ENCODE results near the gene VAV2.
"Not testable (repeated sequence)": the region's sequence is repeated elsewhere in the genome, so short reads cannot be mapped to it uniquely, and the experiment has no call there.

VAV2 gene

GRCh38 chr9:133926165-133926856, 65.8 kb downstream of the VAV2 start:
- no peak overlapping the region for H2BK12ac ChIP-seq (ENCODE audit: low read length)
- peaks cover 2 to 24% of the 10 kb centered on the region in 2 donors for H3K36me3 ChIP-seq (replicated peaks in 1 of 2; ENCODE audit: control insufficient read depth in 2 of 2, insufficient read depth in 2 of 2, low read length in 2 of 2)
- no peak overlapping the region for H3K4ac ChIP-seq (ENCODE audit: low read length)
- no peak overlapping the region for H3K9ac ChIP-seq (ENCODE audit: low read depth, low read length, poor library complexity)
- peaks cover 5 to 11% of the 10 kb centered on the region in 2 donors for H3K4me1 ChIP-seq (ENCODE audit: control insufficient read depth in 2 of 2, insufficient read depth in 1 of 2, low read depth in 1 of 2, low read length in 2 of 2)
- no peak for DNase-seq (ENCODE audit: low spot score)
- H4K91ac ChIP-seq (ENCODE audit: low read depth, low read length, poor library complexity) = no peak overlapping the region
- H3K18ac ChIP-seq (ENCODE audit: low read length) = peak overlapping the region; percentile 24
- H2AK5ac ChIP-seq (ENCODE audit: low read depth, low read length) = no peak overlapping the region
- no peak overlapping the region for H2BK15ac ChIP-seq (ENCODE audit: low read length)
- H2BK5ac ChIP-seq (ENCODE audit: low read length) = no peak overlapping the region
- peaks cover 30% of the 10 kb centered on the region for H3K79me1 ChIP-seq (ENCODE audit: low read depth, low read length)
- no peak overlapping the region for H3K4me3 ChIP-seq (ENCODE audit: low read length in 2 of 2)
- H3K14ac ChIP-seq (ENCODE audit: low read length) = no peak overlapping the region
- H3K4me2 ChIP-seq (ENCODE audit: insufficient read depth, low read length, poor library complexity, severe bottlenecking) = no peak overlapping the region
- no CpG with 5 or more reads among the region's 9 CpGs for WGBS, 2 donors (ENCODE audit: extremely low coverage in 2 of 2, insufficient read length in 2 of 2, insufficient replicate concordance in 1 of 2)
- peaks cover 0 to 1% of the 10 kb centered on the region in 2 donors for H3K9me3 ChIP-seq (replicated peaks in 1 of 2; ENCODE audit: control insufficient read depth in 2 of 2, insufficient read depth in 1 of 2, low read depth in 1 of 2, low read length in 2 of 2)
- H3K27ac ChIP-seq (replicated peaks; ENCODE audit: low read length) = no peak overlapping the region
- no peaks in the 10 kb centered on the region for H3K27me3 ChIP-seq (ENCODE audit: control insufficient read depth in 3 of 3, insufficient read depth in 3 of 3, low read depth in 1 of 3, low read length in 3 of 3)
- no peak overlapping the region for H2AFZ ChIP-seq (ENCODE audit: low read length)
- H3K23ac ChIP-seq (ENCODE audit: low read depth, low read length, poor library complexity) = peak overlapping the region; percentile 48
- no peak overlapping the region for H2BK120ac ChIP-seq (ENCODE audit: low read depth, low read length)
- H4K8ac ChIP-seq (ENCODE audit: low read depth, low read length) = no peak overlapping the region

GRCh38 chr9:133924453-133924852, 67.7 kb downstream of the VAV2 start:
- Histone ChIP-seq H3K4me3 (ENCODE audit: low read length in 2 of 2) (no peak overlapping the region), H3K4ac (ENCODE audit: low read length) (no peak overlapping the region), H4K91ac (ENCODE audit: low read depth, low read length, poor library complexity) (no peak overlapping the region), H3K27ac (replicated peaks; ENCODE audit: low read length) (no peak overlapping the region), H2BK15ac (ENCODE audit: low read length) (no peak overlapping the region), H2AFZ (ENCODE audit: low read length) (no peak overlapping the region), H2AK5ac (ENCODE audit: low read depth, low read length) (no peak overlapping the region), H3K14ac (ENCODE audit: low read length) (no peak overlapping the region), H3K9ac (ENCODE audit: low read depth, low read length, poor library complexity) (no peak overlapping the region), H2BK12ac (ENCODE audit: low read length) (no peak overlapping the region), H3K18ac (ENCODE audit: low read length) (no peak overlapping the region), H3K36me3 (replicated peaks in 1 of 2; ENCODE audit: control insufficient read depth in 2 of 2, insufficient read depth in 2 of 2, low read length in 2 of 2) (peaks cover 3 to 24% of the 10 kb centered on the region in 2 donors), H3K4me1 (ENCODE audit: control insufficient read depth in 2 of 2, insufficient read depth in 1 of 2, low read depth in 1 of 2, low read length in 2 of 2) (peaks cover 0 to 4% of the 10 kb centered on the region in 2 donors), H3K9me3 (replicated peaks in 1 of 2; ENCODE audit: control insufficient read depth in 2 of 2, insufficient read depth in 1 of 2, low read depth in 1 of 2, low read length in 2 of 2) (peaks cover 0 to 1% of the 10 kb centered on the region in 2 donors), H3K27me3 (ENCODE audit: control insufficient read depth in 3 of 3, insufficient read depth in 3 of 3, low read depth in 1 of 3, low read length in 3 of 3) (no peaks in the 10 kb centered on the region), H4K8ac (ENCODE audit: low read depth, low read length) (no peak overlapping the region), H3K79me1 (ENCODE audit: low read depth, low read length) (peaks cover 35% of the 10 kb centered on the region), H2BK5ac (ENCODE audit: low read length) (no peak overlapping the region), H2BK120ac (ENCODE audit: low read depth, low read length) (no peak overlapping the region), H3K23ac (ENCODE audit: low read depth, low read length, poor library complexity) (no peak overlapping the region), H3K4me2 (ENCODE audit: insufficient read depth, low read length, poor library complexity, severe bottlenecking) (no peak overlapping the region)
- no CpG with 5 or more reads among the region's 5 CpGs for WGBS, 2 donors (ENCODE audit: extremely low coverage in 2 of 2, insufficient read length in 2 of 2, insufficient replicate concordance in 1 of 2)
- no peak for DNase-seq (ENCODE audit: low spot score)

GRCh38 chr9:133923608-133924007, 68.5 kb downstream of the VAV2 start:
- H3K27ac ChIP-seq (replicated peaks; ENCODE audit: low read length); H3K4me1 ChIP-seq (ENCODE audit: control insufficient read depth in 2 of 2, insufficient read depth in 1 of 2, low read depth in 1 of 2, low read length in 2 of 2); H3K14ac ChIP-seq (ENCODE audit: low read length); H2BK120ac ChIP-seq (ENCODE audit: low read depth, low read length); H3K4me2 ChIP-seq (ENCODE audit: insufficient read depth, low read length, poor library complexity, severe bottlenecking); H3K9me3 ChIP-seq (replicated peaks in 1 of 2; ENCODE audit: control insufficient read depth in 2 of 2, insufficient read depth in 1 of 2, low read depth in 1 of 2, low read length in 2 of 2); H2BK15ac ChIP-seq (ENCODE audit: low read length); H2AFZ ChIP-seq (ENCODE audit: low read length); H3K27me3 ChIP-seq (ENCODE audit: control insufficient read depth in 3 of 3, insufficient read depth in 3 of 3, low read depth in 1 of 3, low read length in 3 of 3); DNase-seq (ENCODE audit: low spot score); H3K4ac ChIP-seq (ENCODE audit: low read length); H3K18ac ChIP-seq (ENCODE audit: low read length); H2AK5ac ChIP-seq (ENCODE audit: low read depth, low read length); H2BK12ac ChIP-seq (ENCODE audit: low read length); H3K4me3 ChIP-seq (ENCODE audit: low read length in 2 of 2); H2BK5ac ChIP-seq (ENCODE audit: low read length); H4K91ac ChIP-seq (ENCODE audit: low read depth, low read length, poor library complexity); H4K8ac ChIP-seq (ENCODE audit: low read depth, low read length); H3K23ac ChIP-seq (ENCODE audit: low read depth, low read length, poor library complexity); H3K9ac ChIP-seq (ENCODE audit: low read depth, low read length, poor library complexity): not testable (repeated sequence)
- H3K36me3 ChIP-seq (replicated peaks in 1 of 2; ENCODE audit: control insufficient read depth in 2 of 2, insufficient read depth in 2 of 2, low read length in 2 of 2) = peaks cover 2 to 16% of the 10 kb centered on the region in 2 donors
- WGBS, 2 donors (ENCODE audit: extremely low coverage in 2 of 2, insufficient read length in 2 of 2, insufficient replicate concordance in 1 of 2) = no CpG with 5 or more reads among the region's 2 CpGs
- H3K79me1 ChIP-seq (ENCODE audit: low read depth, low read length) = peaks cover 31% of the 10 kb centered on the region

- no peak for DNase-seq (ENCODE audit: low spot score)
- no peak overlapping the region for H2BK5ac ChIP-seq (ENCODE audit: low read length)
- H3K9me3 ChIP-seq (replicated peaks in 1 of 2; ENCODE audit: control insufficient read depth in 2 of 2, insufficient read depth in 1 of 2, low read depth in 1 of 2, low read length in 2 of 2) = no peaks in the 10 kb centered on the region
- H3K4me1 ChIP-seq (ENCODE audit: control insufficient read depth in 2 of 2, insufficient read depth in 1 of 2, low read depth in 1 of 2, low read length in 2 of 2) = peaks cover 12 to 19% of the 10 kb centered on the region in 2 donors
- no peak overlapping the region for H4K91ac ChIP-seq (ENCODE audit: low read depth, low read length, poor library complexity)
- peak overlapping the region; percentile 62 for H3K23ac ChIP-seq (ENCODE audit: low read depth, low read length, poor library complexity)
- H3K27me3 ChIP-seq (ENCODE audit: control insufficient read depth in 3 of 3, insufficient read depth in 3 of 3, low read depth in 1 of 3, low read length in 3 of 3) = no peaks in the 10 kb centered on the region
- H3K9ac ChIP-seq (ENCODE audit: low read depth, low read length, poor library complexity) = peak overlapping the region; percentile 1
- no peak overlapping the region for H3K4me2 ChIP-seq (ENCODE audit: insufficient read depth, low read length, poor library complexity, severe bottlenecking)
- H3K79me1 ChIP-seq (ENCODE audit: low read depth, low read length) = peaks cover 31% of the 10 kb centered on the region
- no peak overlapping the region for H3K4ac ChIP-seq (ENCODE audit: low read length)
- H3K4me3 ChIP-seq (ENCODE audit: low read length in 2 of 2) = no peak overlapping the region
- H2BK12ac ChIP-seq (ENCODE audit: low read length) = no peak overlapping the region
- H3K27ac ChIP-seq (replicated peaks; ENCODE audit: low read length) = no peak overlapping the region
- H2AK5ac ChIP-seq (ENCODE audit: low read depth, low read length) = no peak overlapping the region
- WGBS, 2 donors (ENCODE audit: extremely low coverage in 2 of 2, insufficient read length in 2 of 2, insufficient replicate concordance in 1 of 2) = no CpG with 5 or more reads among the region's 17 CpGs
- H2BK120ac ChIP-seq (ENCODE audit: low read depth, low read length) = no peak overlapping the region
- H4K8ac ChIP-seq (ENCODE audit: low read depth, low read length) = no peak overlapping the region
- peak overlapping the region; percentile 67 for H3K18ac ChIP-seq (ENCODE audit: low read length)
- H3K36me3 ChIP-seq (replicated peaks in 1 of 2; ENCODE audit: control insufficient read depth in 2 of 2, insufficient read depth in 2 of 2, low read length in 2 of 2) = peaks cover 2 to 5% of the 10 kb centered on the region in 2 donors
- no peak overlapping the region for H2BK15ac ChIP-seq (ENCODE audit: low read length)
- H3K14ac ChIP-seq (ENCODE audit: low read length) = no peak overlapping the region
- H2AFZ ChIP-seq (ENCODE audit: low read length) = no peak overlapping the region
Observed at GRCh38 chr9:133921866-133922265, 70.3 kb downstream of the VAV2 start.

Data from neuronal stem cell (in vitro differentiated cells).